Esophagus muscularis mucosa (tissue), 4 donors: ENCODE data around the gene TSPAN17. TPM values are rescaled to one million over a fixed set of nuclear protein-coding genes. Genes with fewer than 3 reads are reported as not detected.

Experiments used
- DNase-seq: peaks from one replicate; pipeline ENCODE4 v3.0.0-alpha.2; 2017; ENCODE audit errors: extremely low spot score
- H3K27ac ChIP-seq, 4 donors: fragments of 200-600 bp; sonication (generic); replicated peaks in 1 of 4; 1 replicate in 3 of 4; 2 replicates in 1 of 4; pipeline ENCODE4 v1.5.1; 2016 to 2019; ENCODE audit warnings: mild to moderate bottlenecking in 1 of 4
- H3K27me3 ChIP-seq, 4 donors: fragments of 200-600 bp; sonication (generic); one replicate each; pipeline versions ENCODE4 v1.5.1 to v1.6.0; 2016 to 2019
- H3K36me3 ChIP-seq, 4 donors: fragments of 200-600 bp; sonication (generic); one replicate each; pipeline ENCODE4 v1.5.1; 2016 to 2019
- H3K4me1 ChIP-seq, 4 donors: fragments of 200-600 bp; sonication (generic); one replicate each; pipeline ENCODE4 v1.5.1; 2016 to 2019
- H3K4me3 ChIP-seq, 4 donors: fragments of 200-600 bp; sonication (generic); 1 replicate in 2 of 4; 2 replicates in 2 of 4; pipeline ENCODE4 v1.5.1; 2016 to 2019; ENCODE audit warnings: mild to moderate bottlenecking in 4 of 4, moderate library complexity in 1 of 4
- H3K9me3 ChIP-seq, 4 donors: fragments of 200-600 bp; sonication (generic); 1 replicate in 3 of 4; 2 replicates in 1 of 4; pipeline ENCODE4 v1.5.1; 2016 to 2019
- EP300 ChIP-seq: sonication (generic); formaldehyde crosslinking; IDR thresholded peaks from one replicate; pipeline ENCODE4 v1.6.1; 2017; ENCODE audit warnings: antibody characterized with exemption
- POLR2A ChIP-seq: fragments of 450-650 bp; IDR thresholded peaks from one replicate; pipeline ENCODE4 v1.6.1; 2017; ENCODE audit warnings: antibody characterized with exemption, moderate library complexity, mild to moderate bottlenecking, low read depth
- POLR2AphosphoS5 ChIP-seq, 2 donors: sonication (generic); formaldehyde crosslinking; IDR thresholded peaks; one replicate each; pipeline ENCODE4 v1.6.1; 2017; ENCODE audit warnings: antibody characterized with exemption in 2 of 2
- WGBS: methylation state at CpG from one replicate; pipeline ENCODE4 v1.1.5; 2018; 5-methylcytosine and 5-hydroxymethylcytosine counted together
- intact Hi-C: fragments of 100-400 bp; cut with DNase I; formaldehyde crosslinking; loops from one replicate; pipeline ENCODE4 v1.15.1; 2023
- total RNA-seq, 4 donors: library from RNA; depleted of rRNA; stranded (reverse); fragments of >200 nt; gene quantifications; one replicate each; pipeline versions ENCODE4 v1.1.0 to v1.2.1, GENCODE V29; 2016
- TF ChIP-seq, protein P1 (sequence below), 3 experiments: fragments of 200-600 bp in 2 of 3; fragments of 450-650 bp in 1 of 3; sonication (generic) in 2 of 3; IDR thresholded peaks; one replicate each; pipeline ENCODE4 v1.5.1; 2017 to 2019; ENCODE audit warnings: antibody characterized with exemption in 3 of 3, mild to moderate bottlenecking in 2 of 3, moderate library complexity in 1 of 3

The TSPAN17 gene
- total RNA-seq, 4 donors from 2014 or later, result 8.3 to 18.6 (median 14.8) TPM

DNA sequence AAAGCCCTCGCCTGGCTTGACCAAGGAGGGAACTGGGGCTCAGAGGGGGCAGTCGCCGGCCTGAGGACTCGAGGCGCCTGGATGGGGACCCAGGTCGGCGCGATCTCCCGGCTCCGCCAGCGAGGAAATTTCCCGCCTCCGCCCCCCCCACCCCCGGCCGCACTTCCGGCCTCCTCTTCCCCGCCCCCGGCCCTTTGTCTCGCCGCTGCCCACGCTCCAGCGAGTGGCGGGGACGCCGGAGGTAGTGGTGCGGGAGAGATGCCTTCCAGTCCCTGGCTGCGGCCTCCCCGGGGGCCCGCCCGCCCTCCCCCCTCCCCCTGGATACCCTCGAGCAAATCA, 36.9 kb upstream of the TSPAN17 start:
- Histone ChIP-seq H3K4me1 (peaks cover 5 to 17% (median 16%) of the 10 kb centered on the region in 4 donors), H3K9me3 (no peaks in the 10 kb centered on the region), H3K36me3 (no peaks in the 10 kb centered on the region), H3K27me3 (peaks cover 0 to 54% (median 3%) of the 10 kb centered on the region in 4 donors), H3K27ac (no peak overlapping the region), H3K4me3 (peak overlapping the region; percentile 61 to 70 (median 66))
- intact Hi-C loops, result no loop called here
- TF ChIP-seq POLR2A (no peak), POLR2AphosphoS5 (IDR thresholded peaks at IDR 0.05) (no peak), EP300 (no peak)
- TF ChIP-seq, protein P1, sequence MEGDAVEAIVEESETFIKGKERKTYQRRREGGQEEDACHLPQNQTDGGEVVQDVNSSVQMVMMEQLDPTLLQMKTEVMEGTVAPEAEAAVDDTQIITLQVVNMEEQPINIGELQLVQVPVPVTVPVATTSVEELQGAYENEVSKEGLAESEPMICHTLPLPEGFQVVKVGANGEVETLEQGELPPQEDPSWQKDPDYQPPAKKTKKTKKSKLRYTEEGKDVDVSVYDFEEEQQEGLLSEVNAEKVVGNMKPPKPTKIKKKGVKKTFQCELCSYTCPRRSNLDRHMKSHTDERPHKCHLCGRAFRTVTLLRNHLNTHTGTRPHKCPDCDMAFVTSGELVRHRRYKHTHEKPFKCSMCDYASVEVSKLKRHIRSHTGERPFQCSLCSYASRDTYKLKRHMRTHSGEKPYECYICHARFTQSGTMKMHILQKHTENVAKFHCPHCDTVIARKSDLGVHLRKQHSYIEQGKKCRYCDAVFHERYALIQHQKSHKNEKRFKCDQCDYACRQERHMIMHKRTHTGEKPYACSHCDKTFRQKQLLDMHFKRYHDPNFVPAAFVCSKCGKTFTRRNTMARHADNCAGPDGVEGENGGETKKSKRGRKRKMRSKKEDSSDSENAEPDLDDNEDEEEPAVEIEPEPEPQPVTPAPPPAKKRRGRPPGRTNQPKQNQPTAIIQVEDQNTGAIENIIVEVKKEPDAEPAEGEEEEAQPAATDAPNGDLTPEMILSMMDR (IDR thresholded peaks at IDR 0.05), result no peak
- WGBS, result 0% methylated on average over 13 of the region's 31 CpGs
- DNase-seq, result no peak

DNA sequence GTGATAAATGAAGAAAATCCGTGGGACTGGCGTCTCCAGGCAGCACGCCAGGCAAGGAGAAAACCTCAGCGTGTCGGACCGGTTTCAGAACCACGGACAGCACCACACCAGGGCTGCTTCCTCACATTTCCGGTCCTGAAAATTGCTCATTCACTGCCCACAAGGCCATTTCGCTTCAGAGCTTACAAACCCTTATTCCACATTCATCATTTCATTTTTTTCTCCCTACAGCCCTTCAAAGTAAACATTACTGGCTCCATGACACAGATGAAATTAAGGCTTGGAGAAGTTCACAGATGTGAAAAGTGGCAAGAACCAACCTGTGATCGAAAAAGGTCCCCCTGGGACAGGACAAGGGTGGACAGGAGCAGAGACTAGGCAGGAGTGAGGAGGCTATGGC, 35.8 kb upstream of the TSPAN17 start:
- TF ChIP-seq, protein P1 (IDR thresholded peaks at IDR 0.05), result no peak
- TF ChIP-seq POLR2AphosphoS5 (IDR thresholded peaks at IDR 0.05) (no peak), EP300 (no peak), POLR2A (no peak)
- Histone ChIP-seq H3K27ac (no peak overlapping the region), H3K9me3 (no peaks in the 10 kb centered on the region), H3K36me3 (no peaks in the 10 kb centered on the region), H3K27me3 (peaks cover 0 to 64% (median 6%) of the 10 kb centered on the region in 4 donors), H3K4me1 (peaks cover 5 to 17% (median 16%) of the 10 kb centered on the region in 4 donors), H3K4me3 (no peak overlapping the region)
- intact Hi-C loops, result no loop called here
- no peak for DNase-seq
- WGBS, result 16% methylated on average over 10 of the region's 10 CpGs

DNA sequence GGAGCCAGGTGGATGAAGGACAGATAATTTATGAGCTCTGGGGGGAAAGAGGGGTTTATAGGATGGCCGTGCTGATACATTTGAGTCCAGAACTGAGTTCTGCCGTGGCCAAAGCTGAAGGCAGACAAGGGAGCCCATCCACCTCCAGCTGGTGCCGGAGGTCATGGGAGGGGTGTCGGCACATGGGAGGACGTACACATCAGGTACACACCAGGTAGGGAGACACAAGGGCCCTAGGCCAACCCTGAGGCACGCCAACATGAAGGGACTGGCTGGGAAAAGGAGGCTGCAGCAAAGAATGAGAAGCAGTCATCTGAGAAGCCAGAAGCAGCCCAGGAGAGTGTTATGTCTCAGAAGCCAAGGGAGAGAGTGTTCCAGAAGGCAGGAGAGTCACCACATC, 35.3 kb upstream of the TSPAN17 start:
- no peak for TF ChIP-seq POLR2A
- no peak for TF ChIP-seq POLR2AphosphoS5 (IDR thresholded peaks at IDR 0.05)
- TF ChIP-seq, protein P1 (IDR thresholded peaks at IDR 0.05), result no peak
- TF ChIP-seq EP300, result no peak
- DNase-seq, result no peak
- Histone ChIP-seq H3K4me1 (peaks cover 5 to 17% (median 16%) of the 10 kb centered on the region in 4 donors), H3K9me3 (no peaks in the 10 kb centered on the region), H3K36me3 (no peaks in the 10 kb centered on the region), H3K27me3 (peaks cover 0 to 70% (median 8%) of the 10 kb centered on the region in 4 donors), H3K4me3 (no peak overlapping the region), H3K27ac (no peak overlapping the region)
- intact Hi-C loops, result no loop called here
- WGBS, result 80% methylated on average over 6 of the region's 6 CpGs

DNA sequence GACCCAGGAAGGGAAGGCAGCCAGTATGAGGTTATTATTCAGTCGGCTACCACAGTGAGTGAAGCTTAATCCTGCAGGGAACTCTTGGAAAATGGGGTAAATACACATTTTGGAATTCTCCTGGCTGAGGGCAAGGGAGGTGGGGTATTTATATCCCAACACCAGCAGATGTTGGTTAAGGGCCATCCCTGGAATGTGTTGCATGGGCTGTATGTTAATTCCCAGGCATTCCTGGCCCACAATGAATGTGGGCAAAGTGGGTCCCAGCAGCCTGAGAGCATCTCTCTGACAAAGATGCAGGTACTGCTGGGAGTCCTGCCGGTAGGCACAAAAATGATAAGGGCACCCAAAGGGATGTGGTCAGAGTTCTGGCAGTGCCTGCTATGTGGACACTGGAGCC, 34.4 kb upstream of the TSPAN17 start:
- H3K27me3 ChIP-seq, result peaks cover 0 to 78% (median 10%) of the 10 kb centered on the region in 4 donors
- no peak overlapping the region for H3K27ac ChIP-seq
- DNase-seq, result no peak
- TF ChIP-seq, protein P1 (IDR thresholded peaks at IDR 0.05), result no peak
- TF ChIP-seq POLR2AphosphoS5 (IDR thresholded peaks at IDR 0.05), result no peak
- no peak for TF ChIP-seq EP300
- no peak for TF ChIP-seq POLR2A
- peaks cover 5 to 17% (median 16%) of the 10 kb centered on the region in 4 donors for H3K4me1 ChIP-seq
- 45% methylated on average over 2 of the region's 2 CpGs for WGBS
- intact Hi-C loops, result no loop called here
- no peaks in the 10 kb centered on the region for H3K9me3 ChIP-seq
- H3K36me3 ChIP-seq, result no peaks in the 10 kb centered on the region
- no peak overlapping the region for H3K4me3 ChIP-seq
